HG02973 (cell line): ENCODE data around the gene HTRA3.

ENCODE experiments used
- ATAC-seq: cut with Tn5 transposase; IDR thresholded peaks from one replicate; pipeline ENCODE4 v1.9.1; 2021; ENCODE audit warnings: moderate library complexity; ENCODE audit not compliant: unreplicated experiment

HTRA3 gene

GRCh38 chr4:8306511-8307021 lies 37.0 kb downstream of the HTRA3 start:
- no peak for ATAC-seq

- ATAC-seq, result no peak
Measured at GRCh38 chr4:8307121-8307520, 37.6 kb downstream of the HTRA3 start.

DNA sequence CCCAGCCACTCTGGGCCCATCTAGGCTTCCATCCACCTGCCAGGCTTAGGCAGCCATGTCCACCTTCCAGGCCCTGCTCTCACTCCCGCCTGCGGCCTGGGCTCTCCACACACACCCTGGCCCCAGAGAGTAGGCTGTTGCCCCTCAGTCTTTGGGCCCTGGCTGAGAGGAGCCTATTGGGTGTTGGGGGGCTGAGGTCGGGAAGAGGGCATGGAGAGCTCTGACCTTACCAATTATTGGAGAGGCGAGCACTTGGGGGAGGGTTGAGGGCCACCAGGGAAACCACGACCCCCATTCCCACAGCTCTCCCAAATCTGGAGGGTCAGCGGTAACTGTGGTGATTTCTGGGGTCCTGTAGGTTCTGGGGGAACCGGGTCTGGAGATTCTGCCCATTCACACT lies 38.2 kb downstream of the HTRA3 start:
- ATAC-seq, result no peak

- ATAC-seq, result no peak
Measured at GRCh38 chr4:8308144-8308543, 38.6 kb downstream of the HTRA3 start.

- no peak for ATAC-seq
Measured at GRCh38 chr4:8308856-8309771, 39.6 kb downstream of the HTRA3 start.

DNA sequence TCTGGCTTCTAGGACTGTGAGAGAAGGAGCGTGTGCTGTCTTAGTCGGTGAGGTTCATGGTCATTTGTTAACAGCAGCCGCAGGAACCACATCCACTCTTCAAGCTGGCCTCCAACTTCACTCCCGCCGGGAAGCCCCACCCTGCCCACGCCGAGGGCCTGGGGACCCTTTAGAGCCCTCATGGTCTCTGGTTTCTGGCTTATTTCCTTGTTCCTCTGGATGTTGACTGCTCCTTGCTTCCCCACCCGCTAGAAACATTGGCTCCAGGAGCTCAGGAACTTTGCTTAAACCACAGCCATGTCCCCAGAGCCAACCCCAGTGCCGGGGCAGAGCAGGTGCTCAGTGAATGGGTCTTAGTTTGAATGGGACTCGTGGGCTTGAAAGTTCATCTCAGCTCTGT lies 40.8 kb downstream of the HTRA3 start:
- ATAC-seq, result no peak

GRCh38 chr4:8311101-8312068 lies 41.8 kb downstream of the HTRA3 start:
- no peak for ATAC-seq

DNA sequence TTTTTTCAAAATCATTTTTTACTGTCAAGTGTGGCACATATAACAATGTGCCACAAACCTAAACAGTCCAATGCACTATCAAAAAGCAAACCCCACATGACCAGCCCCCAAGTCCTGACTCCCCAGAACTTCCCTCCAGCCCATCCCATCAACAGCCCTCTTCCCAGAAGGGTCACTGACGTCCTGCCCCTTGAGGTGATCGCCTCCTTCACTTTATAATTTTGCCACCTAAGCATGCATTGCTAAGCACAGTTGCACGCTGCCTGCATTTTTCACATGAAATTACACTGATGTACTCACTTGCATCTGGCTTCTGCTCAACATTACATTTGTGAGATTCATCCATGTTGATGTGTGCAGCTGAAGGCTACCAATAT lies 42.5 kb downstream of the HTRA3 start:
- ATAC-seq, result no peak

DNA sequence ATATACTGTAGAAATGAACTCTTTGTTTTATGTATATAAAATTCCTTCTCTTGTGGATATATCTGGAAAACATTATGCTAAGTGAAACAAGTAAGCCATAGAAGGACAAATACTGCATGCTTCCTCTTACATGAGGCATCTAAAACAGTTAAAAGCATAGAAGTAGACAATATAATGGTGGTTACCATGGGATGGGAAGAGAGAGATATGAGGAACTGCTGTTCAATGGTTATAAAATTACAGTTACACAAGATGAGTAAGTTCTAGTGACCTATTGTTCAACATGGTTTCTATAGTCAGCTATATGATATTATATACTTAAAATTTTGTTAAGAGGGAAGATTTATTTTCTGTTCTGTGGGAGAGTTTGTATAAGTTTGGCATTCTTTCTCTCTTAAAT lies 43.4 kb downstream of the HTRA3 start:
- ATAC-seq, result no peak

DNA sequence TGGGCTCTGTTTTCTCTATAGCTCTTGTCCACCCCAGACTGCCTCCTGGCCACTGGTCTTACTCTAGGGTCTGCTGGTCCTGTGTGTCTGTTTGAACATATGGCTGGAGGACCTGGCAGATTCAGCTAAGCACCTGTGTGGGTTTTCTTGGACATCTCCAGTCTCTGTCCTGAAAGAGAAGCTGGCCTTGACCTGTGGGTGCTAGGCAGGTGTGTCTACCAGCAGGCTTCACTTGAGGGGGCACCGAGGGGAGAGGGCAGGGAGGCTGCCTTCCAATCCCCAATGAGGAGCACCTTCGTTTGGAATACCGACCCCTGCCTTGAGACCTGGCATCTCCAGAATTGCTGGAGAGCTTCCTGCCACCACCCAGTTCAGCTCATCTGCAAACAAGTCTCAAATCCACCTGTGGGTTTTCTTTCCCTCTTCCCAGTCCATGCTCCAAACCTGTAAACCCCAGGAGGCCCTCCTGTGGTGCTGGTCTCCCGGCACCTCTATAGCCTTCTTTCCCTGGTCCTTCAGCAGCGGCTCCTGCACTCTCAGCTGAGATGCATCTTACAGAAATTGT lies 45.2 kb downstream of the HTRA3 start:
- no peak for ATAC-seq

- ATAC-seq, result no peak
Measured at GRCh38 chr4:8315435-8316250, 46.1 kb downstream of the HTRA3 start.

GRCh38 chr4:8316251-8316771 lies 46.8 kb downstream of the HTRA3 start:
- ATAC-seq, result no peak

DNA sequence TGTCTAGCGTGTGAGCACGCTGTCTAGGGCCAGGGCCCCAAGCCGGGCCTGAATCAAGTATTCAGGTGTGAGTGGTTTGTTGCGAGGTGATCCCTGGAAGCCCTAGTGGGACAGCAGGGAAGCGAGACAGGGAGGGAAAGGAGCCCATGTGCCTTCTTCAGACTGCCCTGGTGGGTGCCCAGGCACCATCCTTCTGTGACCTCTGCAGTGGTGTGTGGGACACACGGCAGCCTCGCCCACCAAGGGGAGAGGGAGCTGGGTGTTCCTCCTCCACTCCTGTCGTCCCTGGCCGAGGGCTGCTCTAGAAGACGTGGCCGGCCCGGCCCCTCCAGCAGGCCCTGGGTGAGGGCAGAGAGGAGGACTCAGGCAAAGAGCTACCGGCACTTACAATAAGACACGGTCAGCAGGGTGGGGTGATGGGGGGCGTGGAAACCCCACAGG lies 47.4 kb downstream of the HTRA3 start:
- ATAC-seq, result no peak

DNA sequence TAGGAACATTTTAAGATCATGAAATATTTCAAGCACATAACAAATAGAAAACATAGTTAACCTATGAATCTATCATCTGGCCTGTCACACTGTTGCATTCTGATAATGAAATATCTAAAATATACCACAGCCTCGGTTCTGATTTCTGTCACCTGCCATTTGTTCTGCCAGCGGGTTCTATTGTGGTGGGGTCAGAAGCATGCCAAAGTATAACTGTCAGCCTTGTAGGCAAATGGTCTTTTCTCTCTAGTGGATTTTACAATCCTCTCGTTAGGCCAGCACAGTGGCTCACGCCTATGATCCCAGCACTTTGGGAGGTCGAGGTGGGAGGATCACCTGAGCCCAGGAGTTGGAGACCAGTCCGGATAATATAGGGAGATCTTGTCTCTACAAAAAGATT lies 47.9 kb downstream of the HTRA3 start:
- no peak for ATAC-seq

GRCh38 chr4:8318509-8318908 lies 49.0 kb downstream of the HTRA3 start:
- no peak for ATAC-seq

DNA sequence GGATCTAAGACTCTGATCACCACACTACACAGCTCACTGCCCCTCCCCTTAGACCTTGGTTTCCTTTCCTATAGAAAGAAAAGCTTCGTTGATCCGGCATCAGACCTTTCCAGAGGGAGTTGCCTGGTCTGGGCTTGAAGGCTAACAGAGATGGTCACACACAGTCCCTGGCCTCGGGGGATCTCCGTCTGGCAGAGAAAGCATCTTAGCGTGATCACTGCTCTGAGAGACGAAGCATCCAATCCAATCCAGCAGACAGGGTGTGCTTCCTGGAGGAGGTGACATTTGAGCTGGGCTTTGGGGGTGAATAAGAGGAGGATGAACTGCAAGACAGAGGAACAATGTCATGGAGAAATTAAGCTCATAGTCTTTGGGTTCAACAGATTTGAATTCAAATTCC lies 49.5 kb downstream of the HTRA3 start:
- no peak for ATAC-seq

DNA sequence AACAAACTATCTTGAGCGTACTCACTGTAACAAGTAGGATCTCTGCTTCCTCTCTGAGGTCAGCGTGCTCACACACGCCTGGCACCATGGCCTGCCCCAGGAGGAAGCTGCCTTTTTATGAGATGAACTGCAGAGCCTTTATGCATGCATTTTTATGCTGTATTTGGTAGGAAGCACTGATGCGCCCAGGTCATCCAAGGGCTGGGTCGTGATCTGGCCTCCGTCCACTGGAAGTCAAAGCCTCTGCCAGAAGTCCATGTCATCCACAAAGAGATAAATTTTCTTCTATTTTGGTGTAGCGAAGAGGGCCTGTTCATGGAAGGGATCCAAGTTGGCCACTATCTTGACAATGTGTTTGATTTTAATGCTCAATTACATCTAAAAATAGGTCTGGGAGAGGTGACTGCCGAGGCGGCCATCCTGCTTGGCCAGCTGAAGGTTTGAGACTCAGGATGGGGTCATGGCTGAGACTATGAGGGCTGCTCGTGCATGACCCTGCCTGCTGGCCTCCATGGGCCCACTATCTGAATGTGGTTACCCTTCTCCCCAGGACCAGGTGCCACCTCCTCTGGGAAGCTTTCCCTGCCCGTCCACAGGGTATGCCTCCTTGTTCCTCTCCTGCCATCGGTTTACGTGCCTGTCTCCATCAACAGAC lies 50.3 kb downstream of the HTRA3 start:
- ATAC-seq, result no peak

GRCh38 chr4:8320386-8320750 lies 50.8 kb downstream of the HTRA3 start:
- no peak for ATAC-seq

- no peak for ATAC-seq
Measured at GRCh38 chr4:8321220-8321619, 51.7 kb downstream of the HTRA3 start.

DNA sequence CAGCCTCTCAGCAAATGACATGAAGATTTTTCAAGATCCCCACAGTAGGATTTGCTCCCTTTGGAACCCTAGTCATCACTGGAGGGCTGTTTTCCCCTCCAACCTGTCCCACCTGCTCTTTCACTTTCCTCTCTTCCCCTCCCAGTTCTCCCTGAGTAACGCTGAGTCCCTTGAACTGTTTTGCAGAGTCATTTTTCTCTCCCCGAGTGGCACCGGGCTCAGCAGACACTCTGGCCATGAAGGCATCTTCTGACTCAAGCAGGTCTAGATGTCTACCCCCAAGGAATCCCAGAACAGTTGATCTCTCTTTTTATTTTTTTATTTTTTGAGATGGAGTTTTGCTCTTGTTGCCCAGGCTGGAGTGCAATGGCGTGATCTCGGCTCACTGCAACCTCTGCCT lies 52.2 kb downstream of the HTRA3 start:
- no peak for ATAC-seq
